GM19328 (cell line): Measurements from ENCODE around the gene MRPL49.

Experiments used
- ATAC-seq: cut with Tn5 transposase; IDR thresholded peaks from one replicate; pipeline ENCODE4 v1.9.1; 2021; ENCODE audit warnings: mild to moderate bottlenecking, moderate library complexity; ENCODE audit not compliant: unreplicated experiment

MRPL49 gene

GRCh38 chr11:65102142-65103095 lies 19.7 kb upstream of the MRPL49 start:
- ATAC-seq: no peak

GRCh38 chr11:65103476-65103875 lies 18.6 kb upstream of the MRPL49 start:
- no peak for ATAC-seq

GRCh38 chr11:65104628-65105027 lies 17.5 kb upstream of the MRPL49 start:
- ATAC-seq: no peak

GRCh38 chr11:65107078-65107477 lies 15.0 kb upstream of the MRPL49 start:
- ATAC-seq: no peak

GRCh38 chr11:65107751-65108468 lies 14.2 kb upstream of the MRPL49 start:
- ATAC-seq: no peak

- ATAC-seq: no peak
Observed at GRCh38 chr11:65108469-65109123, 13.5 kb upstream of the MRPL49 start.

GRCh38 chr11:65109231-65110198 lies 12.6 kb upstream of the MRPL49 start:
- ATAC-seq: no peak

- no peak for ATAC-seq
Observed at GRCh38 chr11:65110354-65110861, 11.7 kb upstream of the MRPL49 start.

GRCh38 chr11:65111159-65111743 lies 10.9 kb upstream of the MRPL49 start:
- no peak for ATAC-seq

- ATAC-seq: peak; percentile 57
Observed at GRCh38 chr11:65111744-65112545, 10.2 kb upstream of the MRPL49 start, which contains the start of gene TM7SF2. Gene TM7SF2, plus strand, starts transcription at chr11:65111872. Its CDS starts 144 bp downstream, at chr11:65112016.

- ATAC-seq: no peak
Observed at GRCh38 chr11:65112546-65113360, 9.4 kb upstream of the MRPL49 start.

GRCh38 chr11:65113361-65113756 lies 8.8 kb upstream of the MRPL49 start:
- no peak for ATAC-seq

GRCh38 chr11:65113839-65114238 lies 8.3 kb upstream of the MRPL49 start:
- no peak for ATAC-seq

- no peak for ATAC-seq
Observed at GRCh38 chr11:65114538-65115171, 7.5 kb upstream of the MRPL49 start.

GRCh38 chr11:65115361-65116082 lies 6.6 kb upstream of the MRPL49 start:
- ATAC-seq: no peak

GRCh38 chr11:65116370-65117205 lies 5.5 kb upstream of the MRPL49 start:
- no peak for ATAC-seq
